ENCODE measurements around the gene SDC3.

DNA sequence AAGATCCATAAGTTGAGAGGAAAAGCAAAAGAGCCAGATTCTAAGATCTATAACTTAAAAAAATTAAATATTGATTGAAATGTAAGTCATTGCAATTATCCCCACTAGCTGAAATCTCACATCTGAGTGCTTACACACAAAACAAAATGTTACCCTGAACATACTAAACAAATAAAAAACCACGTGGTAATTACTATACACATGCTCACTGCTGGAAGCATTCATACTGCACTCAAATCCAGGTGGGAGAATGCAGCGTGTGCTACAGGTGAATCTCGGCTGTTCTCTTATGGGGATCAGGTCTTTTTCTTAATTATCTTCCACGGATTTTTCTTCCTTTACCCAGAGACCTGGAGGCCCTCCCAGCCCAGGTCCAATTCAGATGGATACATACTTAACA lies 74.3 kb downstream of the SDC3 start:
- TF ChIP-seq, protein P1, sequence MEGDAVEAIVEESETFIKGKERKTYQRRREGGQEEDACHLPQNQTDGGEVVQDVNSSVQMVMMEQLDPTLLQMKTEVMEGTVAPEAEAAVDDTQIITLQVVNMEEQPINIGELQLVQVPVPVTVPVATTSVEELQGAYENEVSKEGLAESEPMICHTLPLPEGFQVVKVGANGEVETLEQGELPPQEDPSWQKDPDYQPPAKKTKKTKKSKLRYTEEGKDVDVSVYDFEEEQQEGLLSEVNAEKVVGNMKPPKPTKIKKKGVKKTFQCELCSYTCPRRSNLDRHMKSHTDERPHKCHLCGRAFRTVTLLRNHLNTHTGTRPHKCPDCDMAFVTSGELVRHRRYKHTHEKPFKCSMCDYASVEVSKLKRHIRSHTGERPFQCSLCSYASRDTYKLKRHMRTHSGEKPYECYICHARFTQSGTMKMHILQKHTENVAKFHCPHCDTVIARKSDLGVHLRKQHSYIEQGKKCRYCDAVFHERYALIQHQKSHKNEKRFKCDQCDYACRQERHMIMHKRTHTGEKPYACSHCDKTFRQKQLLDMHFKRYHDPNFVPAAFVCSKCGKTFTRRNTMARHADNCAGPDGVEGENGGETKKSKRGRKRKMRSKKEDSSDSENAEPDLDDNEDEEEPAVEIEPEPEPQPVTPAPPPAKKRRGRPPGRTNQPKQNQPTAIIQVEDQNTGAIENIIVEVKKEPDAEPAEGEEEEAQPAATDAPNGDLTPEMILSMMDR (IDR thresholded peaks at IDR 0.05) = no peak
- TF ChIP-seq POLR2A (IDR thresholded peaks at IDR 0.05) = no peak

All from right lobe of liver (tissue), 4 donors.